Erythroblast (primary cell): ENCODE data around the gene POLR3E.

Experiments
- DNase-seq, 2 experiments: peaks; one replicate each; lab custom pipeline; 2025; lab: John Stamatoyannopoulos, UW
- GATA1 ChIP-seq: IDR thresholded peaks from 2 replicates; pipeline ENCODE4 v1.6.1; 2011; ENCODE audit warnings: low read depth, mild to moderate bottlenecking, control low read depth, low read length, moderate library complexity
- POLR2A ChIP-seq: IDR thresholded peaks from 2 replicates; pipeline ENCODE4 v1.6.1; 2011; ENCODE audit warnings: mild to moderate bottlenecking, low read length

Gene POLR3E

GRCh38 chr16:22314661-22315626 lies 17.7 kb downstream of the POLR3E start:
- TF ChIP-seq GATA1 = no peak
- DNase-seq = no peak

- TF ChIP-seq GATA1 = no peak
- no peak for TF ChIP-seq POLR2A
Measured at GRCh38 chr16:22315979-22316378, 18.8 kb downstream of the POLR3E start.

DNA sequence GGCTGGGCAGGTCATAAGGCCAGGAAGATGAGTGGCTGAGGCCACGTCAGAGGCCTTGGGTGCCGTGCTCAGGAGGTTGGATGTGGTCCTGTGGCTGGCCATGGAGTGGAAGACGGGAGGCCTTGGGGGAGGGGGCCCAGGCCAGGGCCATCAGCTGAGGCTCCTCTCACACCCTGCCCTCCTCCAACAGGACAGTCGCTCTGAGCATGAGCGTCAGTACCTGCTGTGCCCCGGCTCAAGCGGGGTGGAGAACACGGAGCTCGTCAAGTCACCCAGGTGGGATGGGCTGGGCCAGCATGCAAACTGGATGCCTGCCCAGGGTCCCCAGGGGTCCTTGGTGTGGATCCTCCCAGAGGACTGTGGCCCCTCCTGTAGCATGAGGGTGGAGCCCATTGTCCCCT lies 19.2 kb downstream of the POLR3E start:
- no peak for DNase-seq
- no peak for TF ChIP-seq GATA1
- no peak for TF ChIP-seq POLR2A

More at GRCh38 chr16:22315979-22316378, 18.8 kb downstream of the POLR3E start:
- DNase-seq = no peak

GRCh38 chr16:22317001-22317530 lies 19.9 kb downstream of the POLR3E start:
- DNase-seq = no peak
- TF ChIP-seq GATA1 (no peak), POLR2A (no peak)

- no peak for DNase-seq
- TF ChIP-seq GATA1 = no peak
- TF ChIP-seq POLR2A = no peak
Measured at GRCh38 chr16:22317625-22318024, 20.4 kb downstream of the POLR3E start.

- TF ChIP-seq GATA1 = no peak
- TF ChIP-seq POLR2A = no peak
- peak; percentile 47 to 73 for DNase-seq
Measured at GRCh38 chr16:22318690-22319358, 21.6 kb downstream of the POLR3E start.

DNA sequence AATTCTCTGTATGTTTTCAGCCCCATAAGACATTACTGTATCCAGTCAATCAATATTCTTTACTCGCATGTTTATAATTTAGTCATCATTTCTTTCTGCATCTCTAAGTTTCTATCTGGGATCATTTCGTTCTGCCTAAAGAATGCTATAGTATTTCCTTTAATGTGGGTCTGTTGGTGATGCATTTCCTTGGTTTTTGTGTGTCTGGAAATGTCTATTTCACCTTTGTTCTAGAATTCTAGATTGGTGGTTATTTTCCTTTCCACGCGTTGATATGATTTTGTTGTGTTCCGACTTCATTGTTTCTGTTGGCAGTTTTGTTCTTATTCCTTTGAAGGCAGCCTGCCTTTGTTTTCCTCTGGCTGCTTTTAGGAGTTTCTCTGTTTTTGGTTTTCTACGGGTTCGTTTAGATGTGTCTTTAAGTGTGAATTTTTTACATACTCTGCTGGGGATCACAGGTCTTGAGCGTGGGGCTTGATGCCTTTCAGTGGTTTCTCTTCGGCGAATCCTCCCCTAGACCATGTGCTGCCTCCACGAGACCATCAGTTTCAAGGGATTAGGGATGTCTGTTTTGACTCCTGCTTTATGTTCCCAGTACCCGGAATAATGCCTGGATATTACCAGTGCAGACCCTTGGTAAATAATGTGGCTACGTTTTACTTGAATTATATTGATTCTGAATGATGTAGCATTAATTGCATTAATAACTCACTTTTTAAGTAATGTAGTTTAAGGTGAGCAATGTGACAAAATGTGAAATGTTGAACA lies 23.5 kb downstream of the POLR3E start:
- no peak for DNase-seq
- TF ChIP-seq POLR2A = no peak
- TF ChIP-seq GATA1 = no peak

GRCh38 chr16:22321340-22322001 lies 24.3 kb downstream of the POLR3E start:
- TF ChIP-seq GATA1 (no peak), POLR2A (no peak)
- DNase-seq = peak; percentile 73 to 88

DNA sequence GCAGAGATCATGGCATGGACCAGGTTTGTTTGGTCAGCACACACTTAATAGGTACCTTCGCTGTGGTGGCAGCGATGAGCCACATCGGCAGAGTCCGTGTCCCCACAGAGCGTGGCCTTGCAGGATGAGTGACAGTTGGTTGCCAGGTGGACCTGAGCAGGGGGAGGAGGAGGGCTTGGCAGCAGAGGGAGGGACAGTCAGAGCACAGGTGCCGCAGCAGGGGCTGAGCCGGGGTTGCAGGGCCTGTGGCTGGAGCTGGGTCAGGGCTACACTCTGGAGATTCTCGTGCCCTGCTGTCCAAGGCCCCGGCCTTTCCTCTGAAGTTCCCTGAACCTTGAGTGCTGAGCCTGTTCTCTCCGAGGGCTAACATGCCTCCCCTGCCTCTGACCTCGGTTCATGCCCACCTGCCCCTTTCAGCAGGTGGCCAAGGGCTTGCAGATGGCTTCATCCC lies 24.8 kb downstream of the POLR3E start:
- no peak for DNase-seq
- TF ChIP-seq POLR2A (no peak), GATA1 (no peak)

- DNase-seq = no peak
- TF ChIP-seq POLR2A = no peak
- TF ChIP-seq GATA1 = no peak
Measured at GRCh38 chr16:22322741-22323140, 25.5 kb downstream of the POLR3E start.

GRCh38 chr16:22323173-22323958 lies 26.2 kb downstream of the POLR3E start:
- no peak for TF ChIP-seq GATA1
- TF ChIP-seq POLR2A = no peak
- DNase-seq = no peak

- TF ChIP-seq POLR2A (no peak), GATA1 (no peak)
- DNase-seq = no peak
Measured at GRCh38 chr16:22323959-22324786, 27.0 kb downstream of the POLR3E start.
